ENCODE data around the gene VPS37C. TPM values are rescaled to one million over a fixed set of nuclear protein-coding genes. Genes with fewer than 3 reads are reported as not detected.

VPS37C gene
- total RNA-seq, 2 donors from 2014 or later: 12.9 to 28.8 TPM

GRCh38 chr11:61119055-61119454 is 42.2 kb downstream of the VPS37C start:
- no peak for DNase-seq (ENCODE audit: low spot score)
- H3K36me3 ChIP-seq: no peaks in the 10 kb centered on the region
- no peaks in the 10 kb centered on the region for H3K27me3 ChIP-seq
- H3K4me3 ChIP-seq: no peak overlapping the region
- H3K9me3 ChIP-seq: no peaks in the 10 kb centered on the region
- TF ChIP-seq CTCF (IDR thresholded peaks at IDR 0.05): no peak
- H3K27ac ChIP-seq: no peak overlapping the region
- H3K4me1 ChIP-seq: peaks cover 0 to 15% of the 10 kb centered on the region in 2 donors

GRCh38 chr11:61118406-61118805 is 42.8 kb downstream of the VPS37C start:
- Histone ChIP-seq H3K4me3 (no peak overlapping the region), H3K4me1 (peaks cover 0 to 15% of the 10 kb centered on the region in 2 donors), H3K27ac (no peak overlapping the region), H3K36me3 (no peaks in the 10 kb centered on the region), H3K27me3 (no peaks in the 10 kb centered on the region), H3K9me3 (no peaks in the 10 kb centered on the region)
- no peak for TF ChIP-seq CTCF (IDR thresholded peaks at IDR 0.05)
- DNase-seq (ENCODE audit: low spot score): no peak

- H3K36me3 ChIP-seq: no peaks in the 10 kb centered on the region
- peaks cover 0 to 15% of the 10 kb centered on the region in 2 donors for H3K4me1 ChIP-seq
- H3K27me3 ChIP-seq: no peaks in the 10 kb centered on the region
- H3K9me3 ChIP-seq: no peaks in the 10 kb centered on the region
- no peak overlapping the region for H3K27ac ChIP-seq
- DNase-seq (ENCODE audit: low spot score): no peak
- H3K4me3 ChIP-seq: no peak overlapping the region
- TF ChIP-seq CTCF (IDR thresholded peaks at IDR 0.05): no peak
Measured at GRCh38 chr11:61118004-61118403, 43.2 kb downstream of the VPS37C start.

- Histone ChIP-seq H3K4me1 (peaks cover 0 to 15% of the 10 kb centered on the region in 2 donors), H3K27me3 (no peaks in the 10 kb centered on the region), H3K9me3 (no peaks in the 10 kb centered on the region), H3K36me3 (no peaks in the 10 kb centered on the region), H3K27ac (no peak overlapping the region), H3K4me3 (no peak overlapping the region)
- DNase-seq (ENCODE audit: low spot score): no peak
- TF ChIP-seq CTCF (IDR thresholded peaks at IDR 0.05): no peak
Measured at GRCh38 chr11:61117168-61117520, 44.1 kb downstream of the VPS37C start.

- no peak for TF ChIP-seq CTCF (IDR thresholded peaks at IDR 0.05)
- no peak for DNase-seq (ENCODE audit: low spot score)
- Histone ChIP-seq H3K36me3 (no peaks in the 10 kb centered on the region), H3K9me3 (no peaks in the 10 kb centered on the region), H3K27ac (no peak overlapping the region), H3K4me3 (no peak overlapping the region), H3K27me3 (no peaks in the 10 kb centered on the region), H3K4me1 (peaks cover 0 to 13% of the 10 kb centered on the region in 2 donors)
Measured at GRCh38 chr11:61116426-61117167, 44.6 kb downstream of the VPS37C start.

Measured in right atrium auricular region (tissue), 2 donors.